Skeletal muscle tissue (tissue), 4 donors: ENCODE data around the gene ITPR1. TPM values are rescaled to one million over a fixed set of nuclear protein-coding genes. Genes with fewer than 3 reads are reported as not detected.

ENCODE experiments used
- H3K27ac ChIP-seq: one replicate; pipeline ENCODE4 v1.7.0; 2013; ENCODE audit warnings: mild to moderate bottlenecking, low read depth, low read length, inconsistent platforms
- H3K27me3 ChIP-seq, 3 donors: one replicate each; pipeline ENCODE4 v1.7.0; 2013; ENCODE audit warnings: low read length in 3 of 3; ENCODE audit not compliant: control insufficient read depth in 3 of 3, insufficient read depth in 3 of 3
- H3K36me3 ChIP-seq, 3 donors: one replicate each; pipeline ENCODE4 v1.7.0; 2013; ENCODE audit warnings: low read length in 3 of 3; ENCODE audit not compliant: control insufficient read depth in 3 of 3, insufficient read depth in 3 of 3
- H3K4me1 ChIP-seq, 3 donors: one replicate each; pipeline ENCODE4 v1.7.0; 2013; ENCODE audit warnings: low read length in 3 of 3, mild to moderate bottlenecking in 3 of 3; ENCODE audit not compliant: control insufficient read depth in 3 of 3, insufficient read depth in 3 of 3
- H3K4me3 ChIP-seq, 3 donors: one replicate each; pipeline ENCODE4 v1.7.0; 2013; ENCODE audit warnings: low read length in 3 of 3
- H3K9ac ChIP-seq, 3 donors: one replicate each; pipeline ENCODE4 v1.7.0; 2013; ENCODE audit warnings: low read length in 3 of 3, mild to moderate bottlenecking in 3 of 3, moderate library complexity in 2 of 3, low read depth in 1 of 3
- H3K9me3 ChIP-seq, 3 donors: one replicate each; pipeline ENCODE4 v1.7.0; 2013; ENCODE audit warnings: low read length in 3 of 3; ENCODE audit not compliant: control insufficient read depth in 3 of 3
- total RNA-seq: library from RNA; depleted of rRNA; stranded (reverse); fragments of >200 nt; gene quantifications from one replicate; pipeline ENCODE4 v1.2.3, GENCODE V29; 2014
- donor health status: Osteomylitis.

ITPR1 gene
- total RNA-seq, 1 donor from 2014 or later: 55.8 TPM

- no peak overlapping the region for H3K4me3 ChIP-seq
- H3K36me3 ChIP-seq: no peaks in the 10 kb centered on the region
- H3K4me1 ChIP-seq: peaks cover 36 to 43% (median 40%) of the 10 kb centered on the region in 3 donors
- no peaks in the 10 kb centered on the region for H3K27me3 ChIP-seq
- no peak overlapping the region for H3K9ac ChIP-seq
- H3K9me3 ChIP-seq: no peaks in the 10 kb centered on the region
- H3K27ac ChIP-seq: peak overlapping the region; percentile 88
Observed at GRCh38 chr3:4749567-4750002, 256.4 kb downstream of the ITPR1 start.

GRCh38 chr3:4750306-4750968 is 257.3 kb downstream of the ITPR1 start:
- Histone ChIP-seq H3K9ac (peak overlapping the region; percentile 63 to 79 (median 70)), H3K27me3 (no peaks in the 10 kb centered on the region), H3K4me1 (peaks cover 36 to 43% (median 40%) of the 10 kb centered on the region in 3 donors), H3K4me3 (peak overlapping the region; percentile 27 to 63 (median 44)), H3K27ac (peak overlapping the region; percentile 88), H3K36me3 (no peaks in the 10 kb centered on the region), H3K9me3 (no peaks in the 10 kb centered on the region)

- Histone ChIP-seq H3K9me3 (no peaks in the 10 kb centered on the region), H3K36me3 (no peaks in the 10 kb centered on the region), H3K27ac (peak overlapping the region; percentile 88), H3K4me3 (peak overlapping the region in 2 of 3 donors; percentile 27 to 63), H3K4me1 (peaks cover 34 to 40% (median 37%) of the 10 kb centered on the region in 3 donors), H3K27me3 (no peaks in the 10 kb centered on the region), H3K9ac (peak overlapping the region; percentile 63 to 79 (median 70))
Observed at GRCh38 chr3:4751029-4751501, 257.9 kb downstream of the ITPR1 start.

GRCh38 chr3:4751502-4752101 is 258.5 kb downstream of the ITPR1 start:
- H3K36me3 ChIP-seq: no peaks in the 10 kb centered on the region
- peak overlapping the region; percentile 88 for H3K27ac ChIP-seq
- H3K27me3 ChIP-seq: no peaks in the 10 kb centered on the region
- H3K9me3 ChIP-seq: no peaks in the 10 kb centered on the region
- H3K9ac ChIP-seq: peak overlapping the region in 2 of 3 donors; percentile 15 to 79
- H3K4me1 ChIP-seq: peaks cover 28 to 35% (median 31%) of the 10 kb centered on the region in 3 donors
- peak overlapping the region in 2 of 3 donors; percentile 27 to 63 for H3K4me3 ChIP-seq

- Histone ChIP-seq H3K36me3 (no peaks in the 10 kb centered on the region), H3K4me1 (peaks cover 24 to 31% (median 30%) of the 10 kb centered on the region in 3 donors), H3K27ac (peak overlapping the region; percentile 88), H3K4me3 (no peak overlapping the region), H3K27me3 (no peaks in the 10 kb centered on the region), H3K9ac (no peak overlapping the region), H3K9me3 (no peaks in the 10 kb centered on the region)
Observed at GRCh38 chr3:4752201-4753072, 259.3 kb downstream of the ITPR1 start.

- no peaks in the 10 kb centered on the region for H3K36me3 ChIP-seq
- no peak overlapping the region for H3K4me3 ChIP-seq
- no peaks in the 10 kb centered on the region for H3K27me3 ChIP-seq
- H3K27ac ChIP-seq: no peak overlapping the region
- peaks cover 24 to 31% (median 30%) of the 10 kb centered on the region in 3 donors for H3K4me1 ChIP-seq
- H3K9me3 ChIP-seq: no peaks in the 10 kb centered on the region
- H3K9ac ChIP-seq: no peak overlapping the region
Observed at GRCh38 chr3:4753073-4753691, 260.0 kb downstream of the ITPR1 start.

- Histone ChIP-seq H3K4me1 (peaks cover 25 to 32% (median 30%) of the 10 kb centered on the region in 3 donors), H3K36me3 (no peaks in the 10 kb centered on the region), H3K27me3 (no peaks in the 10 kb centered on the region), H3K9ac (no peak overlapping the region), H3K27ac (no peak overlapping the region), H3K4me3 (no peak overlapping the region), H3K9me3 (no peaks in the 10 kb centered on the region)
Observed at GRCh38 chr3:4754180-4755086, 261.3 kb downstream of the ITPR1 start.

- H3K4me1 ChIP-seq: peaks cover 21 to 28% (median 21%) of the 10 kb centered on the region in 3 donors
- H3K27ac ChIP-seq: no peak overlapping the region
Observed at GRCh38 chr3:4755566-4755965, 262.4 kb downstream of the ITPR1 start.

More at GRCh38 chr3:4755566-4755965, 262.4 kb downstream of the ITPR1 start:
- no peak overlapping the region for H3K4me3 ChIP-seq
- no peaks in the 10 kb centered on the region for H3K36me3 ChIP-seq
- H3K27me3 ChIP-seq: no peaks in the 10 kb centered on the region
- H3K9me3 ChIP-seq: no peaks in the 10 kb centered on the region
- H3K9ac ChIP-seq: no peak overlapping the region
